IMR-90 (cell line): ENCODE measurements around the gene SRSF7. TPM values are rescaled to one million over a fixed set of nuclear protein-coding genes. Genes with fewer than 3 reads are reported as not detected.

ENCODE experiments used
- ATAC-seq: fragments of 200-7000 bp; cut with Tn5 transposase; 2 replicates; pipeline ENCODE4 v1.9.1; 2020; ENCODE audit warnings: low read depth, mild to moderate bottlenecking, moderate library complexity
- BruUV-seq: library from RNA; stranded (reverse); fragments of 400-500 nt; replicated peaks from 2 replicates; lab custom pipeline; 2021; lab: Mats Ljungman, UMichigan
- CTCF ChIA-PET: fragments of 300-600 bp; formaldehyde crosslinking; extraction: SDS; loops from one replicate; lab custom pipeline; 2021; ENCODE audit warnings: antibody characterized with exemption; lab: Yijun Ruan, JAX
- POLR2A ChIA-PET: fragments of 300-600 bp; sonication (Branson Sonifier 250); formaldehyde crosslinking; loops from one replicate; lab custom pipeline; 2022; ENCODE audit warnings: antibody characterized with exemption; ENCODE audit not compliant: unreplicated experiment; lab: Charles Lee
- DNase-seq: peaks from one replicate; pipeline ENCODE4 v3.0.0; 2013
- H2AFZ ChIP-seq: replicated peaks from 2 replicates; pipeline ENCODE3; 2013; ENCODE audit warnings: low read length, mild to moderate bottlenecking; ENCODE audit not compliant: poor library complexity
- H2AK5ac ChIP-seq: 2 replicates; pipeline ENCODE4 v1.6.1; 2013; ENCODE audit warnings: low read depth, low read length, inconsistent platforms
- H2AK9ac ChIP-seq: replicated peaks from 2 replicates; pipeline ENCODE3; 2013; ENCODE audit warnings: mild to moderate bottlenecking, low read depth, low read length, moderate library complexity; ENCODE audit not compliant: poor library complexity
- H2BK120ac ChIP-seq: 2 replicates; pipeline ENCODE4 v1.6.1; 2013; ENCODE audit warnings: low read depth, low read length, inconsistent platforms
- H2BK15ac ChIP-seq: 3 replicates; pipeline ENCODE4 v1.6.1; 2013; ENCODE audit warnings: low read depth, low read length, inconsistent platforms
- H2BK20ac ChIP-seq: 2 replicates; pipeline ENCODE4 v1.6.1; 2013; ENCODE audit warnings: low read depth, mild to moderate bottlenecking, inconsistent platforms, low read length, moderate library complexity
- H2BK5ac ChIP-seq: 2 replicates; pipeline ENCODE4 v1.6.1; 2013; ENCODE audit warnings: mild to moderate bottlenecking, low read depth, low read length, inconsistent platforms; ENCODE audit not compliant: poor library complexity, severe bottlenecking
- H3K14ac ChIP-seq: replicated peaks from 2 replicates; pipeline ENCODE4 v1.6.1; 2013; ENCODE audit warnings: low read depth, low read length, inconsistent platforms
- H3K18ac ChIP-seq: 2 replicates; pipeline ENCODE4 v1.6.1; 2013; ENCODE audit warnings: low read depth, low read length, control low read depth
- H3K23ac ChIP-seq: 2 replicates; pipeline ENCODE4 v1.6.1; 2013; ENCODE audit warnings: low read depth, low read length, inconsistent platforms
- H3K27ac ChIP-seq: 2 replicates; pipeline ENCODE4 v1.5.1; 2013; ENCODE audit warnings: mild to moderate bottlenecking, control low read depth, low read length; ENCODE audit not compliant: insufficient read depth
- H3K27me3 ChIP-seq: 2 replicates; pipeline ENCODE4 v1.6.1; 2013; ENCODE audit warnings: low read length; ENCODE audit not compliant: control insufficient read depth, insufficient read depth
- H3K36me3 ChIP-seq: 2 replicates; pipeline ENCODE4 v1.6.1; 2013; ENCODE audit warnings: low read length, mixed read lengths; ENCODE audit not compliant: control insufficient read depth, insufficient read depth
- H3K4ac ChIP-seq: 2 replicates; pipeline ENCODE4 v1.6.1; 2013; ENCODE audit warnings: low read depth, low read length, inconsistent platforms
- H3K4me1 ChIP-seq: 2 replicates; pipeline ENCODE4 v1.6.1; 2013; ENCODE audit warnings: low read length, mixed read lengths; ENCODE audit not compliant: control insufficient read depth, insufficient read depth
- H3K4me2 ChIP-seq: 2 replicates; pipeline ENCODE4 v1.6.1; 2013; ENCODE audit warnings: low read depth, mild to moderate bottlenecking, control low read depth, low read length, moderate library complexity
- H3K4me3 ChIP-seq: 2 replicates; pipeline ENCODE4 v1.5.1; 2013; ENCODE audit warnings: low read depth, mild to moderate bottlenecking, control low read depth, low read length, moderate library complexity; ENCODE audit not compliant: insufficient read depth
- H3K56ac ChIP-seq: 2 replicates; pipeline ENCODE4 v1.6.1; 2013; ENCODE audit warnings: low read length, inconsistent platforms; ENCODE audit not compliant: insufficient read depth; ENCODE audit errors: extremely low read depth
- H3K79me1 ChIP-seq, 2 experiments: 2 replicates each; pipeline ENCODE4 v1.6.1; 2013; ENCODE audit warnings: low read length in 2 of 2, inconsistent platforms in 1 of 2, low read depth in 1 of 2
- H3K9ac ChIP-seq: 2 replicates; pipeline ENCODE4 v1.6.1; 2013; ENCODE audit warnings: low read depth, low read length, control low read depth
- H3K9me1 ChIP-seq: 2 replicates; pipeline ENCODE4 v1.6.1; 2013; ENCODE audit warnings: low read length, inconsistent platforms; ENCODE audit not compliant: insufficient read depth
- H3K9me3 ChIP-seq: 2 replicates; pipeline ENCODE4 v1.6.1; 2013; ENCODE audit warnings: low read length; ENCODE audit not compliant: control insufficient read depth, insufficient read depth
- H4K20me1 ChIP-seq: 2 replicates; pipeline ENCODE4 v1.6.1; 2013; ENCODE audit warnings: low read length, inconsistent platforms; ENCODE audit not compliant: insufficient read depth
- H4K5ac ChIP-seq: 2 replicates; pipeline ENCODE4 v1.6.1; 2013; ENCODE audit warnings: mild to moderate bottlenecking, low read depth, low read length, control low read depth
- H4K8ac ChIP-seq, 2 experiments: 2 replicates each; pipeline ENCODE4 v1.6.1; 2013; ENCODE audit warnings: low read depth in 2 of 2, low read length in 2 of 2, control low read depth in 1 of 2, inconsistent platforms in 1 of 2
- H4K91ac ChIP-seq: 2 replicates; pipeline ENCODE4 v1.6.1; 2013; ENCODE audit warnings: low read depth, low read length, inconsistent platforms; ENCODE audit not compliant: insufficient read depth
- BHLHE40 ChIP-seq: fragments of 150-350 bp; IDR thresholded peaks from 2 replicates; pipeline ENCODE4 v1.6.1; 2016; ENCODE audit warnings: mild to moderate bottlenecking, low read depth, low read length
- CEBPB ChIP-seq: IDR thresholded peaks from 2 replicates; pipeline ENCODE4 v1.6.1; 2012; ENCODE audit warnings: low read depth, low read length, improper control_type of control experiment
- CHD1 ChIP-seq: IDR thresholded peaks from 2 replicates; pipeline ENCODE4 v1.6.1; 2012; ENCODE audit warnings: low read depth, low read length, improper control_type of control experiment
- FOS ChIP-seq: fragments of 150-350 bp; IDR thresholded peaks from 2 replicates; pipeline ENCODE4 v1.6.1; 2016; ENCODE audit warnings: low read depth, low read length
- MAZ ChIP-seq: IDR thresholded peaks from 2 replicates; pipeline ENCODE4 v1.6.1; 2012; ENCODE audit warnings: low read depth, mild to moderate bottlenecking, low read length, improper control_type of control experiment, moderate library complexity, borderline replicate concordance
- NFE2L2 ChIP-seq: fragments of 150-350 bp; IDR thresholded peaks from 2 replicates; pipeline ENCODE4 v1.6.1; 2016; ENCODE audit warnings: low read depth, mild to moderate bottlenecking, low read length
- POLR2A ChIP-seq: IDR thresholded peaks from 2 replicates; pipeline ENCODE4 v1.6.1; 2012; ENCODE audit warnings: mild to moderate bottlenecking, low read depth, low read length
- RAD21 ChIP-seq: IDR thresholded peaks from 2 replicates; pipeline ENCODE4 v1.6.1; 2012; ENCODE audit warnings: low read length, improper control_type of control experiment
- RCOR1 ChIP-seq: IDR thresholded peaks from 2 replicates; pipeline ENCODE4 v1.6.1; 2012; ENCODE audit warnings: mild to moderate bottlenecking, low read length, improper control_type of control experiment; ENCODE audit not compliant: insufficient replicate concordance
- RFX5 ChIP-seq: IDR thresholded peaks from 2 replicates; pipeline ENCODE4 v1.8.0; 2012; ENCODE audit warnings: low read depth, mild to moderate bottlenecking, low read length, moderate library complexity
- SMC3 ChIP-seq: fragments of 150-350 bp; IDR thresholded peaks from 2 replicates; pipeline ENCODE4 v1.6.1; 2016; ENCODE audit warnings: low read depth, mild to moderate bottlenecking, antibody characterized with exemption, low read length, moderate library complexity
- WGBS, 2 experiments: methylation state at CpG; one replicate each; pipeline versions ENCODE4 v1.1.5 to v1.1.7; 2013; ENCODE audit warnings: missing lambda C conversion rate in 2 of 2; ENCODE audit not compliant: insufficient read length in 1 of 2; ENCODE audit errors: extremely low coverage in 2 of 2; 5-methylcytosine and 5-hydroxymethylcytosine counted together
- dilution Hi-C: fragments of 300-500 bp; cut with HindIII; formaldehyde crosslinking; loops from one replicate; pipeline ENCODE4 v1.14.3; 2018; ENCODE audit warnings: low sequenced_read_pairs; ENCODE audit not compliant: unreplicated experiment
- in situ Hi-C: fragments of 300-500 bp; cut with MboI; formaldehyde crosslinking; loops from 3 replicates; pipeline ENCODE4 v1.14.3; 2019; ENCODE audit warnings: low sequenced_read_pairs, inconsistent platforms, mixed read lengths
- intact Hi-C: fragments of 100-400 bp; cut with micrococcal nuclease; formaldehyde crosslinking; loops from 2 replicates; pipeline ENCODE4 v1.10.0; 2022
- polyA plus RNA-seq, 3 experiments: library from polyadenylated mRNA; depleted of rRNA; stranded (reverse); fragments of >200 nt; gene quantifications; 2 replicates each; pipeline ENCODE4 v1.2.3, GENCODE V29; 2012; ENCODE audit warnings: low replicate concordance in 1 of 3
- total RNA-seq: library from RNA; depleted of rRNA; stranded (reverse); fragments of >200 nt; gene quantifications from 2 replicates; pipeline ENCODE4 v1.2.3, GENCODE V29; 2012
- TF ChIP-seq, protein P1 (sequence below): fragments of 150-350 bp; IDR thresholded peaks from 2 replicates; pipeline ENCODE4 v1.6.1; 2016; ENCODE audit warnings: low read depth, mild to moderate bottlenecking, low read length, moderate library complexity, borderline replicate concordance
- TF ChIP-seq, protein P2 (sequence below): conservative IDR thresholded peaks from 2 replicates; pipeline ENCODE4 v1.5.1; 2012; ENCODE audit warnings: mild to moderate bottlenecking, low read depth, low read length, improper control_type of control experiment

Gene SRSF7
- total and polyA plus RNA-seq, 2 of the 4 experiments (the other 2 are of a cell fraction) = 148 to 191 TPM

DNA sequence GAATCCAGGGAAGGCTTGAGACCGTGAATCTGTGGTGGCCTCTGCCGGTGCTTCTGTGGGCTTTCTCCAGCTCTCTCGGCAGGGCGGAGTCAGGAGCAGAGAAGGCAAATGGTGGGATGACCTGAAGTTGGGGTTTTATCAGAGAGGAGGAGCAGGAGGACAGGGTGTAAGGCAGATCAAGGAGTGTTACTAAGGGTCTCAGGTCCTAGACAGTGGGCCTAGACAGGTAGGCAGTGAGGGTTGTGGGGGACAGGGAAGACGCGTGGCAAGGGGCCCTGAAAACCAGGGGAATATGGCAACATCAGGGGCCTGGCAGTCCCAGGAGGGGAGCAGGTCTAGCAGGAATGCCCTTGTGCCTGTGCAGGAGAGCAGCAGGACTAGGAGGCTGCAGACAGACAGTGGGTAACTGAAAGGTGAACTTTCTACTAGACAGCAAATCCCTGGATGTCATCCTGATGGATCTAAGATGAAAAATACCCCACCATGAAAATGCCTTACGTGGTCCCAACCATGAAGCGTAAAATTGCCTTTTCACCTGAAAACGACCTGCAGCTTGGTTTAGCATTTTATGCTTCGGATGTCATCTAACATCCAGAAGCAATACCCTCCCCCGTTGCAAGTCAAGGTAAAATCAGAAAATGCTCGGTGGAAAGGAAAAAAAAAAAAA is 42.1 kb downstream of the SRSF7 start:
- no peaks in the 10 kb centered on the region for H3K27me3 ChIP-seq
- no peak overlapping the region for H2BK15ac ChIP-seq
- peaks cover 9% of the 10 kb centered on the region for H3K4me1 ChIP-seq
- intact Hi-C loops (no loop called here), dilution Hi-C loops (no loop called here), in situ Hi-C loops (no loop called here)
- no peak overlapping the region for H3K9ac ChIP-seq
- H3K4ac ChIP-seq = no peak overlapping the region
- no peaks in the 10 kb centered on the region for H3K36me3 ChIP-seq
- DNase-seq (no peak), ATAC-seq (no peak)
- no peaks in the 10 kb centered on the region for H4K20me1 ChIP-seq
- no peak overlapping the region for H2AFZ ChIP-seq
- no peaks in the 10 kb centered on the region for H3K9me3 ChIP-seq
- no peak overlapping the region for H3K27ac ChIP-seq
- peaks cover 4 to 19% of the 10 kb centered on the region in 2 experiments; a peak in 3 of 4 replicates for H3K79me1 ChIP-seq
- H4K91ac ChIP-seq = no peak overlapping the region
- no peak overlapping the region for H2AK5ac ChIP-seq
- H4K5ac ChIP-seq = no peak overlapping the region
- H3K4me2 ChIP-seq = no peak overlapping the region
- H2BK20ac ChIP-seq = no peak overlapping the region
- no TSS peak for BruUV-seq
- TF ChIP-seq RCOR1 (no peak), CHD1 (no peak), FOS (no peak), SMC3 (no peak), NFE2L2 (no peak), MAZ (no peak), POLR2A (no peak), RFX5 (no peak), RAD21 (no peak), CEBPB (no peak), BHLHE40 (no peak)
- TF ChIP-seq, protein P1, sequence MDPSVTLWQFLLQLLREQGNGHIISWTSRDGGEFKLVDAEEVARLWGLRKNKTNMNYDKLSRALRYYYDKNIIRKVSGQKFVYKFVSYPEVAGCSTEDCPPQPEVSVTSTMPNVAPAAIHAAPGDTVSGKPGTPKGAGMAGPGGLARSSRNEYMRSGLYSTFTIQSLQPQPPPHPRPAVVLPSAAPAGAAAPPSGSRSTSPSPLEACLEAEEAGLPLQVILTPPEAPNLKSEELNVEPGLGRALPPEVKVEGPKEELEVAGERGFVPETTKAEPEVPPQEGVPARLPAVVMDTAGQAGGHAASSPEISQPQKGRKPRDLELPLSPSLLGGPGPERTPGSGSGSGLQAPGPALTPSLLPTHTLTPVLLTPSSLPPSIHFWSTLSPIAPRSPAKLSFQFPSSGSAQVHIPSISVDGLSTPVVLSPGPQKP = no peak
- TF ChIP-seq, protein P2, sequence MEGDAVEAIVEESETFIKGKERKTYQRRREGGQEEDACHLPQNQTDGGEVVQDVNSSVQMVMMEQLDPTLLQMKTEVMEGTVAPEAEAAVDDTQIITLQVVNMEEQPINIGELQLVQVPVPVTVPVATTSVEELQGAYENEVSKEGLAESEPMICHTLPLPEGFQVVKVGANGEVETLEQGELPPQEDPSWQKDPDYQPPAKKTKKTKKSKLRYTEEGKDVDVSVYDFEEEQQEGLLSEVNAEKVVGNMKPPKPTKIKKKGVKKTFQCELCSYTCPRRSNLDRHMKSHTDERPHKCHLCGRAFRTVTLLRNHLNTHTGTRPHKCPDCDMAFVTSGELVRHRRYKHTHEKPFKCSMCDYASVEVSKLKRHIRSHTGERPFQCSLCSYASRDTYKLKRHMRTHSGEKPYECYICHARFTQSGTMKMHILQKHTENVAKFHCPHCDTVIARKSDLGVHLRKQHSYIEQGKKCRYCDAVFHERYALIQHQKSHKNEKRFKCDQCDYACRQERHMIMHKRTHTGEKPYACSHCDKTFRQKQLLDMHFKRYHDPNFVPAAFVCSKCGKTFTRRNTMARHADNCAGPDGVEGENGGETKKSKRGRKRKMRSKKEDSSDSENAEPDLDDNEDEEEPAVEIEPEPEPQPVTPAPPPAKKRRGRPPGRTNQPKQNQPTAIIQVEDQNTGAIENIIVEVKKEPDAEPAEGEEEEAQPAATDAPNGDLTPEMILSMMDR = no peak
- no peak overlapping the region for H2AK9ac ChIP-seq
- peaks cover 10% of the 10 kb centered on the region for H3K9me1 ChIP-seq
- no peak overlapping the region for H3K18ac ChIP-seq
- H3K4me3 ChIP-seq = no peak overlapping the region
- ChIA-PET CTCF (interaction anchor here (0.7 kb wide), 1 partner anchor 406 kb away, joined by 3 read pairs; no protein-coding TSS in a partner anchor), POLR2A (no interaction called here)
- no peak overlapping the region for H4K8ac ChIP-seq
- no peak overlapping the region for H2BK5ac ChIP-seq
- H3K56ac ChIP-seq = no peak overlapping the region
- WGBS, 2 experiments = 78% methylated on average over 4 of the region's 12 CpGs; no CpG with 5 or more reads in 1 of the 2 experiments
- no peak overlapping the region for H3K23ac ChIP-seq
- no peak overlapping the region for H3K14ac ChIP-seq
- no peak overlapping the region for H2BK120ac ChIP-seq
